ENCODE data around the gene ACOT11.

GRCh38 chr1:54652168-54652567 is 104.1 kb downstream of the ACOT11 start:
- TF ChIP-seq CTCF (conservative IDR thresholded peaks at IDR 0.05; ENCODE audit: low read depth, low read length): no peak
- no peak for TF ChIP-seq POLR2A (IDR thresholded peaks at IDR 0.05; ENCODE audit: low read depth, low read length)
- no peak for TF ChIP-seq MXI1 (IDR thresholded peaks at IDR 0.05; ENCODE audit: borderline replicate concordance, low read depth, low read length)
- no peak for TF ChIP-seq CHD1 (IDR thresholded peaks at IDR 0.05; ENCODE audit: low read depth, low read length)
- no peak for TF ChIP-seq MAZ (IDR thresholded peaks at IDR 0.05; ENCODE audit: borderline replicate concordance, low read depth, low read length)
- no peak for TF ChIP-seq RCOR1 (IDR thresholded peaks at IDR 0.05; ENCODE audit: insufficient replicate concordance, low read length)
- TF ChIP-seq NFE2L2 (IDR thresholded peaks at IDR 0.05; ENCODE audit: low read depth, low read length): no peak
- no peak for TF ChIP-seq CEBPB (IDR thresholded peaks at IDR 0.05; ENCODE audit: low read depth, low read length)
- TF ChIP-seq FOS (IDR thresholded peaks at IDR 0.05; ENCODE audit: low read depth, low read length): no peak
